WERI-Rb-1 (cell line): ENCODE results near the gene RAB40A.

Source experiments
- DNase-seq: peaks from one replicate; pipeline ENCODE4 v3.0.0-alpha.2; 2020
- H3K27ac ChIP-seq: fragments of 250-450 bp; sonication (Bioruptor Pico); 2 replicates; pipeline ENCODE4 v1.5.1; 2020; ENCODE audit warnings: mild to moderate bottlenecking, moderate library complexity
- H3K27me3 ChIP-seq: fragments of 250-450 bp; sonication (Bioruptor Pico); 2 replicates; pipeline ENCODE4 v1.5.1; 2021; ENCODE audit warnings: mild to moderate bottlenecking, low read depth, moderate library complexity; ENCODE audit not compliant: insufficient read depth, severe bottlenecking
- H3K36me3 ChIP-seq: fragments of 250-450 bp; sonication (Bioruptor Pico); 2 replicates; pipeline ENCODE4 v1.5.1; 2020; ENCODE audit warnings: mild to moderate bottlenecking, moderate library complexity
- H3K4me3 ChIP-seq: 2 replicates; pipeline ENCODE4 v1.5.1; 2011; ENCODE audit warnings: low read depth, mild to moderate bottlenecking, control low read depth, low read length
- H3K9me3 ChIP-seq: fragments of 250-450 bp; sonication (Bioruptor Pico); 2 replicates; pipeline ENCODE4 v1.5.1; 2021; ENCODE audit warnings: mild to moderate bottlenecking, moderate library complexity; ENCODE audit not compliant: severe bottlenecking
- CTCF ChIP-seq: IDR thresholded peaks from 2 replicates; pipeline ENCODE4 v1.5.1; 2011; ENCODE audit warnings: low read depth, mild to moderate bottlenecking, control low read depth, inconsistent platforms, low read length

Gene RAB40A

DNA sequence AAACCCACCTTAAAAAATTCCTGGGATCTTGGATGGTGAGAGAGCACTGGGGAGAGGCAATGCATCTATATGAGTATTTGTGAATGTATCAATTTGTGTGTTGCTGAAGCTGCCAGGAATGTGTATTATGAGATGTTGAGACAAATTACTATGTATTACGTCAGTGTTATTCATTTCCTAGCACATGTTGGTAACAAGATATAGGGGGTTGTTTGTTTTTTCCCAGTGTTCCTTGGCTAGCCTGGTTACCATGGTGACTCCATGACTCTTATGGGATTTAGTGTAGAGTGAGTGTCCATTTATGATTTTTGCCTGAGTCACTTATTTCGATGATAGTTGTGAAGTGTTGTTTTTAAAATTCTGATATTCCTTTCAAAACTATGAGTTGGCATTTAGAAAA lies 65.6 kb downstream of the RAB40A start:
- Histone ChIP-seq H3K36me3 (no peaks in the 10 kb centered on the region), H3K4me3 (no peak overlapping the region), H3K27ac (no peak overlapping the region), H3K9me3 (no peaks in the 10 kb centered on the region), H3K27me3 (no peaks in the 10 kb centered on the region)
- DNase-seq, result no peak
- no peak for TF ChIP-seq CTCF
